Measurements from ENCODE around the gene DHCR7. TPM values are rescaled to one million over a fixed set of nuclear protein-coding genes. Genes with fewer than 3 reads are reported as not detected.

The DHCR7 gene
- total RNA-seq = 58.3 and 60.1 TPM in 2 replicates

GRCh38 chr11:71448257-71449171, at the start of gene DHCR7:
DHCR7 (minus strand) TSS chr11:71448393; CDS start chr11:71444952, 3,441 bp downstream.
- peak; percentile 31 for DNase-seq (ENCODE audit: extremely low read depth, low read depth, low spot score)

- DNase-seq (ENCODE audit: extremely low read depth, low read depth, low spot score) = no peak
These were observed 48.2 kb upstream of the DHCR7 start for GRCh38 chr11:71496421-71496820.

GRCh38 chr11:71495286-71496230, 47.4 kb upstream of the DHCR7 start:
- no peak for DNase-seq (ENCODE audit: extremely low read depth, low read depth, low spot score)

- DNase-seq (ENCODE audit: extremely low read depth, low read depth, low spot score) = no peak
These were observed 43.7 kb upstream of the DHCR7 start for GRCh38 chr11:71491940-71492339.

- DNase-seq (ENCODE audit: extremely low read depth, low read depth, low spot score) = no peak
These were observed 43.3 kb upstream of the DHCR7 start for GRCh38 chr11:71491531-71491930.

- no peak for DNase-seq (ENCODE audit: extremely low read depth, low read depth, low spot score)
These were observed 42.7 kb upstream of the DHCR7 start for GRCh38 chr11:71490731-71491390.

- no peak for DNase-seq (ENCODE audit: extremely low read depth, low read depth, low spot score)
These were observed 42.0 kb upstream of the DHCR7 start for GRCh38 chr11:71490044-71490730.

- peak; percentile 48 for DNase-seq (ENCODE audit: extremely low read depth, low read depth, low spot score)
These were observed 41.3 kb upstream of the DHCR7 start for GRCh38 chr11:71489311-71490043.

- DNase-seq (ENCODE audit: extremely low read depth, low read depth, low spot score) = no peak
These were observed 40.6 kb upstream of the DHCR7 start for GRCh38 chr11:71488681-71489270.

GRCh38 chr11:71486320-71486719, 38.1 kb upstream of the DHCR7 start:
- no peak for DNase-seq (ENCODE audit: extremely low read depth, low read depth, low spot score)

GRCh38 chr11:71485466-71485865, 37.3 kb upstream of the DHCR7 start:
- no peak for DNase-seq (ENCODE audit: extremely low read depth, low read depth, low spot score)

- DNase-seq (ENCODE audit: extremely low read depth, low read depth, low spot score) = no peak
These were observed 36.8 kb upstream of the DHCR7 start for GRCh38 chr11:71485063-71485399.

- no peak for DNase-seq (ENCODE audit: extremely low read depth, low read depth, low spot score)
These were observed 36.3 kb upstream of the DHCR7 start for GRCh38 chr11:71484248-71485062.

GRCh38 chr11:71483692-71484091, 35.5 kb upstream of the DHCR7 start:
- DNase-seq (ENCODE audit: extremely low read depth, low read depth, low spot score) = no peak

- no peak for DNase-seq (ENCODE audit: extremely low read depth, low read depth, low spot score)
These were observed 34.7 kb upstream of the DHCR7 start for GRCh38 chr11:71482746-71483364.

GRCh38 chr11:71482216-71482615, 34.0 kb upstream of the DHCR7 start:
- no peak for DNase-seq (ENCODE audit: extremely low read depth, low read depth, low spot score)

- no peak for DNase-seq (ENCODE audit: extremely low read depth, low read depth, low spot score)
These were observed 33.1 kb upstream of the DHCR7 start for GRCh38 chr11:71481101-71481960.
